HepG2 (cell line): ENCODE data around the gene MCM8. TPM values are rescaled to one million over a fixed set of nuclear protein-coding genes. Genes with fewer than 3 reads are reported as not detected.

ENCODE experiments used
- EEA1 ChIP-seq: sonication (generic); formaldehyde crosslinking; IDR thresholded peaks from 2 replicates; pipeline ENCODE4 v1.5.1; 2020; ENCODE audit warnings: mild to moderate bottlenecking, missing genetic modification reagents, borderline replicate concordance
- HNRNPLL ChIP-seq: fragments of 200-400 bp; formaldehyde crosslinking; IDR thresholded peaks from 2 replicates; pipeline ENCODE4 v1.6.1; 2017; ENCODE audit warnings: mild to moderate bottlenecking, low read depth, low read length; ENCODE audit not compliant: poor library complexity, severe bottlenecking
- LRRFIP1 ChIP-seq: sonication (generic); formaldehyde crosslinking; conservative IDR thresholded peaks from 2 replicates; pipeline ENCODE4 v1.4.0; 2020; ENCODE audit warnings: missing genetic modification reagents
- MED1 ChIP-seq: sonication (generic); formaldehyde crosslinking; IDR thresholded peaks from 2 replicates; pipeline ENCODE4 v1.4.0; 2020; ENCODE audit warnings: missing genetic modification reagents
- RNF219 ChIP-seq: sonication (generic); formaldehyde crosslinking; IDR thresholded peaks from 2 replicates; pipeline ENCODE4 v1.5.0; 2020; ENCODE audit warnings: mild to moderate bottlenecking, missing genetic modification reagents
- SUZ12 ChIP-seq: fragments of 150-350 bp; IDR thresholded peaks from 2 replicates; pipeline ENCODE4 v1.6.1; 2014; ENCODE audit warnings: low read depth, low read length
- TFDP1 ChIP-seq: IDR thresholded peaks from 2 replicates; pipeline ENCODE4 v1.6.1; 2016; ENCODE audit warnings: missing compliant biosample characterization, missing genetic modification reagents, borderline replicate concordance
- USF2 ChIP-seq, 2 experiments: sonication (generic) in 1 of 2; formaldehyde crosslinking in 1 of 2; IDR thresholded peaks; 2 replicates each; pipeline versions ENCODE4 v1.5.1 to v1.6.1; 2011 to 2020; ENCODE audit warnings: borderline replicate concordance in 1 of 2, low read depth in 1 of 2, low read length in 1 of 2, mild to moderate bottlenecking in 1 of 2, missing genetic modification reagents in 1 of 2, moderate library complexity in 1 of 2
- ZBTB49 ChIP-seq: sonication (generic); formaldehyde crosslinking; IDR thresholded peaks from 2 replicates; pipeline ENCODE4 v1.4.0; 2020; ENCODE audit warnings: missing genetic modification reagents, borderline replicate concordance
- ZEB1 ChIP-seq: IDR thresholded peaks from 2 replicates; pipeline ENCODE4 v1.6.1; 2012; ENCODE audit warnings: mild to moderate bottlenecking, low read depth, inconsistent platforms; ENCODE audit not compliant: insufficient replicate concordance
- ZNF225 ChIP-seq: sonication (generic); formaldehyde crosslinking; IDR thresholded peaks from 2 replicates; pipeline ENCODE4 v1.4.0; 2020; ENCODE audit warnings: mild to moderate bottlenecking, missing genetic modification reagents
- ZNF329 ChIP-seq: sonication (generic); formaldehyde crosslinking; IDR thresholded peaks from 2 replicates; pipeline ENCODE4 v1.9.0; 2021; ENCODE audit warnings: low read depth, mild to moderate bottlenecking, missing genetic modification reagents
- ZNF362 ChIP-seq: sonication (generic); formaldehyde crosslinking; IDR thresholded peaks from 2 replicates; pipeline ENCODE4 v1.4.0; 2020; ENCODE audit warnings: missing genetic modification reagents, mild to moderate bottlenecking, borderline replicate concordance
- ZNF644 ChIP-seq: IDR thresholded peaks from 2 replicates; pipeline ENCODE4 v1.6.1; 2016; ENCODE audit warnings: low read depth
- ZNF780A ChIP-seq: sonication (generic); formaldehyde crosslinking; IDR thresholded peaks from 2 replicates; pipeline ENCODE4 v1.8.0; 2022; ENCODE audit warnings: mild to moderate bottlenecking, missing genetic modification reagents, moderate library complexity
- ZSCAN25 ChIP-seq: sonication (generic); formaldehyde crosslinking; IDR thresholded peaks from 2 replicates; pipeline ENCODE4 v1.8.0; 2022; ENCODE audit warnings: mild to moderate bottlenecking, missing genetic modification reagents
- polyA plus RNA-seq, 8 experiments: library from polyadenylated mRNA; depleted of rRNA in 3 of 8; stranded (reverse) in 7 of 8; unstranded in 1 of 8; fragments of >200 nt; fragmentation: Illumina TruSeq in 4 of 8; extraction: Trizol in 4 of 8; gene quantifications; 2 replicates each; pipeline versions ENCODE4 v1.2.1 to v1.2.3, GENCODE V29; 2011 to 2016; ENCODE audit warnings: low read depth in 4 of 8, missing spikeins in 1 of 8, mixed read lengths in 1 of 8; ENCODE audit not compliant: insufficient read depth in 1 of 8
- total RNA-seq, 5 experiments: library from RNA; depleted of rRNA; stranded (reverse); fragments of >200 nt; fragmentation: Illumina TruSeq; extraction: Trizol; gene quantifications; 2 replicates each; pipeline ENCODE4 v1.2.3, GENCODE V29; 2016; ENCODE audit warnings: low read depth in 1 of 5

The MCM8 gene
- total and polyA plus RNA-seq, 2 of the 13 experiments (the other 11 are each of a cell fraction or from before 2014, with no cell fraction given): 11.5 to 59.3 TPM

GRCh38 chr20:6007529-6008103 lies 57.2 kb downstream of the MCM8 start (continued):
- TF ChIP-seq ZBTB49 (CRISPR knock-in tag) (no peak), ZNF329 (CRISPR knock-in tag) (no peak), MED1 (CRISPR knock-in tag) (peak; percentile 87), EEA1 (CRISPR knock-in tag) (no peak), ZNF225 (no peak), RNF219 (CRISPR knock-in tag) (no peak), LRRFIP1 (CRISPR knock-in tag) (no peak), ZSCAN25 (CRISPR knock-in tag) (no peak), ZEB1 (peak; percentile 34), SUZ12 (no peak), ZNF780A (CRISPR knock-in tag) (0 out of 2 replicates have a peak, but pooled peaks have one; percentile 44), USF2 (IDR thresholded peaks at IDR 0.05; ENCODE audit: low read depth, low read length) (no peak), USF2 (CRISPR knock-in tag; IDR thresholded peaks at IDR 0.05; ENCODE audit: borderline replicate concordance) (no peak), ZNF362 (CRISPR knock-in tag) (peak; percentile 84), TFDP1 (CRISPR knock-in tag) (no peak), ZNF644 (CRISPR knock-in tag) (peak; percentile 55; the same call in 1 of the 2 replicates), HNRNPLL (no peak)
